ENCODE measurements around the gene FRK.

GRCh38 chr6:116034327-116034726 lies 26.4 kb downstream of the FRK start:
- no peak for TF ChIP-seq CTCF (IDR thresholded peaks at IDR 0.05)
- no peak for TF ChIP-seq POLR2A (IDR thresholded peaks at IDR 0.05)
